Stimulated activated memory B cell treated with anti-CD40 and anti-IgM and Interleukin-4, amounts not matched to agents 10 μg/mL and 1 μg/mL and 100 μg/mL, for 72 hours (primary cell): ENCODE results near the gene MPRIP.

Source experiments
- ATAC-seq: fragments of 150-1000 bp; cut with Tn5 transposase; 2 replicates; pipeline ENCODE4 v1.10.0; 2021
- H3K27ac Mint-ChIP-seq: one replicate; pipeline ENCODE4 v1.8.0; 2022; ENCODE audit warnings: mild to moderate bottlenecking, mixed read lengths
- H3K27me3 Mint-ChIP-seq: one replicate; pipeline ENCODE4 v1.8.0; 2022; ENCODE audit warnings: mixed read lengths
- H3K36me3 Mint-ChIP-seq: one replicate; pipeline ENCODE4 v1.8.0; 2022; ENCODE audit warnings: mixed read lengths
- H3K4me1 Mint-ChIP-seq: one replicate; pipeline ENCODE4 v1.8.0; 2022; ENCODE audit warnings: mixed read lengths
- H3K4me3 Mint-ChIP-seq: one replicate; pipeline ENCODE4 v1.8.0; 2022; ENCODE audit warnings: mild to moderate bottlenecking, moderate library complexity, mixed read lengths
- H3K9me3 Mint-ChIP-seq: one replicate; pipeline ENCODE4 v1.8.0; 2022; ENCODE audit warnings: mixed read lengths

Gene MPRIP

DNA sequence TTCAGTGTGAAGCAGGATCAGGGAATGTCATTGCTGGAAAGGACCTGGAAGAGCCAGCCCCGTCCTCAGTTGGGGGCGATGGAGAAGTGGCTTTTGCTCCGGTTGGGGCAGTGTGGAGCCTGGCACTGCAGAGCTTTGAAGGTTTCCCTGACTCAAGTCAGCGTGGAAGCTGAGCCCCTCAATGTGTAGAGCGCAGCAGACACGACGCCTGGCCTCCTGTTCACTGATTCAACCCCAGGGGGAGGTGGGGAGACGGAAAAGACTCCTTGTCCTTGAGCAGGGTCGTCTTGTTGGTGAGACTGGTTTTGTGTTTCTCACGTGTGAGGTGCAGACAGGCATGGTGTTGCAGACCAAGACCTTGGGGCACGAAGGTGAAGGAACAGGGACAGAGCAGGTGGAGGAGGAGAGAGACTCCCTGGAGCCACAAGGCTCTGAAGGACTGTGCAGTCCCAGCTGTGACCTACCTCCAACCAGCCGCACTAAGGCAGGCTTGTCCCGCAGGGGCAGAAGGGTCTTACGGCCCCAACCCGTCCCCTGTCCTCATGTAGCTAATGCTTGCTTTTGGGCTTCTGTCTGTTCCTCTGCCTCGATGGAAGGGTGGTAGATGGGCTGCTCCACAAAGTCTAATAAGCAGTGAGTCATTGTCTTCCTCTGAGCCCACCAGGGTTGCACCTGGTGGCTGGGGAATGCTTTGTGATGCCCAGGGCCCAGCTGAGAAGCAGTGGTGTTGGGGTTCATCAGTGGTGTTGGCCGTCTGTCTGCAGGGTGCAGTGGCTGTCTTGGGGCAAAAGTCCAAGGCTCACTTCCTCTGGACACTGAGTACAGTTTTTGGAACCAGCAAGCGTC lies 47.8 kb downstream of the MPRIP start:
- Mint-ChIP-seq H3K4me3 (no peak overlapping the region), H3K36me3 (peaks cover 48% of the 10 kb centered on the region), H3K27ac (no peak overlapping the region), H3K27me3 (no peaks in the 10 kb centered on the region), H3K4me1 (peaks cover 65% of the 10 kb centered on the region), H3K9me3 (no peaks in the 10 kb centered on the region)
- no peak for ATAC-seq

- no peak for ATAC-seq
- Mint-ChIP-seq H3K27ac (no peak overlapping the region), H3K4me3 (no peak overlapping the region), H3K9me3 (no peaks in the 10 kb centered on the region), H3K27me3 (no peaks in the 10 kb centered on the region), H3K4me1 (peaks cover 72% of the 10 kb centered on the region), H3K36me3 (peaks cover 50% of the 10 kb centered on the region)
Measured at GRCh38 chr17:17090642-17091103, 48.4 kb downstream of the MPRIP start.

DNA sequence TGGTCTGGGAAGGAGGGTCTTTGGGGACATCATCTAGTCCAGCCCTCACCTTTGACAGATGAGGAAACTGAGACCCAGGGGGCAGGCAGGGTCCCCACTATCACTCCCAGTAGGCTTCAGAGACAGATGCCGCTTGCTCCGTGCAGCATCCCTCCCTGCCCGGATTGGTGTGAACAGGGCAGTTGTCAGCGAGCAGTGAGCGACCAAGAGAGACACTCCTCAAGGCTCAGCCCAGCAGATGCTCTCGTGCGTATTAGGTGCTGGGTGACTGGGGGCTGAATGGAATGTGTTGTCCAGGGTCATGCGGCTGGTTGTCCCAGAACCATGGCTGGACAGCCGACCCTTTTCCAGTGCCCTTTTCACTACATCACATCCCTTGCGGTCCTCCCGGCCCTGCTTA lies 49.0 kb downstream of the MPRIP start:
- Mint-ChIP-seq H3K9me3 (no peaks in the 10 kb centered on the region), H3K27ac (no peak overlapping the region), H3K4me1 (peaks cover 74% of the 10 kb centered on the region), H3K36me3 (peaks cover 50% of the 10 kb centered on the region), H3K27me3 (no peaks in the 10 kb centered on the region), H3K4me3 (no peak overlapping the region)
- ATAC-seq, result no peak

- no peaks in the 10 kb centered on the region for H3K27me3 Mint-ChIP-seq
- H3K4me1 Mint-ChIP-seq, result peaks cover 69% of the 10 kb centered on the region
- H3K36me3 Mint-ChIP-seq, result peaks cover 48% of the 10 kb centered on the region
- no peaks in the 10 kb centered on the region for H3K9me3 Mint-ChIP-seq
- no peak for ATAC-seq
- no peak overlapping the region for H3K4me3 Mint-ChIP-seq
- no peak overlapping the region for H3K27ac Mint-ChIP-seq
Measured at GRCh38 chr17:17091856-17092756, 49.8 kb downstream of the MPRIP start.

DNA sequence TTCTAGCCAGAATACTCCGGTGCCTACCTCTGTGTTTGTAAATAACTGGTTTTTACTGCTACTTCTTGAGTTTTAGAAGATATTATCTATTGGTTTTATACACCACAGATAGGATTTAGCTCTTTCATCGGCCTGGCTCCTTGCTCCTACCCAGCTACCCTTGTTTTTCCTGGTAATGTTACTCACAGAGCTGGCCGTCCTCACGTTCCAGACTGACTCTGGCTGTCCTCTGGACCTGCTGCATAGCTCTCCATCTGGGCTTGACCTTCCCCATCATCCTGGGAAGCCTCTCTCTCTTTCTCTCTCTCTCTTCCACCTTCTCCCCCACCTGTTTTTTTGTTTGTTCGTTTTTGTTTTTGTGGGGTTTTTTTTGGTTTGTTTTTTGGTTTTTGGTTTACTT lies 51.5 kb downstream of the MPRIP start:
- H3K4me1 Mint-ChIP-seq, result peaks cover 53% of the 10 kb centered on the region
- no peaks in the 10 kb centered on the region for H3K9me3 Mint-ChIP-seq
- H3K27me3 Mint-ChIP-seq, result no peaks in the 10 kb centered on the region
- peak overlapping the region; percentile 40 for H3K27ac Mint-ChIP-seq
- H3K36me3 Mint-ChIP-seq, result peaks cover 31% of the 10 kb centered on the region
- H3K4me3 Mint-ChIP-seq, result no peak overlapping the region
- ATAC-seq, result no peak

- H3K9me3 Mint-ChIP-seq, result no peaks in the 10 kb centered on the region
- no peak overlapping the region for H3K4me3 Mint-ChIP-seq
- no peaks in the 10 kb centered on the region for H3K27me3 Mint-ChIP-seq
- H3K4me1 Mint-ChIP-seq, result peaks cover 40% of the 10 kb centered on the region
- no peak overlapping the region for H3K27ac Mint-ChIP-seq
- ATAC-seq, result no peak
- H3K36me3 Mint-ChIP-seq, result peaks cover 22% of the 10 kb centered on the region
Measured at GRCh38 chr17:17096438-17097178, 54.4 kb downstream of the MPRIP start.

DNA sequence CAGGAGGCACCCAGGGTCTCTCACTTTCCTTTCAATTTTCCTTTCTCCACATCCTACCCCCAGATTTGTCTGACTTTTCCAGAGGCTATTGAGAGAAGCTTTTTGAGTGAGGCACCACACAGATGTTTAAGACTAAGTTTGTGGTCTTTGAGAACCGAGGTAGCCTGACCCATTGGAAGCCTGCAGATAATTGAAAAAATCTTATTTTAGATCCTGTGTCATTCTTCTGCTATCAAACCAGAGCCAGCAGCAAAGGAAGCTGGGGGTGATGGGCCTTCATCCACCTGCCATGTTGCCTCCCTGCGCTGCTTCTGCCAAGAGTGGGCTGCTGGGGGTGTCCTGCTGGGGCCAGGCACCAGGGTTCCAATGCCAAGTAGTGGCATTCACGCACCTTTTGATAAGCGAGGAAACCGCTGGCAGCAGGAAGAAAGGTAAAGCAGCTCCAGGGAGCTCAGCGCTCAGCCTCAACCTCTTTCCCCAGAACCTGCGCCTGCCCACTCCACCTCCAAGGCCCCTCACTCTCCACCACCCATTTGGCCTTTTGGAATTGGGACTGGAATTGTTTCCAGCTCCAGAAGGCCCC lies 55.6 kb downstream of the MPRIP start:
- no peak for ATAC-seq
- Mint-ChIP-seq H3K4me3 (no peak overlapping the region), H3K27me3 (no peaks in the 10 kb centered on the region), H3K36me3 (peaks cover 16% of the 10 kb centered on the region), H3K4me1 (peaks cover 30% of the 10 kb centered on the region), H3K27ac (no peak overlapping the region), H3K9me3 (no peaks in the 10 kb centered on the region)

- no peak for ATAC-seq
- Mint-ChIP-seq H3K27ac (no peak overlapping the region), H3K4me1 (peaks cover 28% of the 10 kb centered on the region), H3K27me3 (no peaks in the 10 kb centered on the region), H3K9me3 (no peaks in the 10 kb centered on the region), H3K4me3 (no peak overlapping the region), H3K36me3 (peaks cover 16% of the 10 kb centered on the region)
Measured at GRCh38 chr17:17098551-17099179, 56.4 kb downstream of the MPRIP start.

DNA sequence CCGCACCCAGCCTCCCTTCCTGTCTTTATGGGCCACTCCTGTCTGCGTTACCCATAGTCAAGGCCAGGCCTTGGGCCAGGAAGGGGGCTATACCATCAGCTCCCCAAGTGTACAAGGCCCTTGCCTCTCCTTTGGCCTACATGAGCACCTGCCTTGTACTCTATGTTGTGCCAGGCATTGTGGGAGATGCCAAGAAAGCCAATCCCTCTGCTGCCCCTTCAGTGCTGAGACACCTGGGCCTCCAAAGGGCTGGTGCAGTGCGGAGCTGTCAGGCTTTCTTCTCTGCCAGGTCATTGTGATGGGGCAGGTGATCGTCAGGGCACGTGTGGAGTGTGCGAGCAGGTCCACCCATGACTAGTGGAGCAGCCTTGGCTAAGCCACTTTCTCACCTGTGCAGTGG lies 59.9 kb downstream of the MPRIP start:
- H3K27ac Mint-ChIP-seq, result no peak overlapping the region

DNA sequence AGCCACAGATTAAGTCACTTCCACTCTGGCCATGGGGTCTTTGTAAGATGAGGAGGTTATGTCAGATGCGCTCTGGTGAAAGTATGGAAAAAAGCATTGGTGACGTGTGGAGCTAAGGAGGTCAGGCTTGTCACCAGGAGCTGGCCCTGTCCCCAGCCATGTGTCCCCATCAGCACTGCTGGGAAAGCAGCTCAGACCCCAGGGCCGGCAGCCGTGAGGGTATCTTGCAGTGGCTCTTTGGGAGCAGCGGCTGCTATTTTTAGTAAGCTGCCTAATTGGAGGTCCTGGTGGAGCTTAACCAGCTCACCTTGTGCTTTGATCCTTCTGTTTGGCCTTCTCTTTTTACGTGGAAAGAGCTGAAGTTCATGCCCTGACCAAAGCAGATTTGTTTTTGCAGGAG lies 60.9 kb downstream of the MPRIP start:
- Mint-ChIP-seq H3K4me1 (peaks cover 29% of the 10 kb centered on the region), H3K36me3 (no peaks in the 10 kb centered on the region), H3K9me3 (no peaks in the 10 kb centered on the region), H3K27ac (no peak overlapping the region), H3K4me3 (no peak overlapping the region), H3K27me3 (no peaks in the 10 kb centered on the region)
- ATAC-seq, result no peak

More for the DNA sequence above, 59.9 kb downstream of the MPRIP start:
- H3K4me3 Mint-ChIP-seq, result no peak overlapping the region
- H3K9me3 Mint-ChIP-seq, result no peaks in the 10 kb centered on the region
- H3K4me1 Mint-ChIP-seq, result peaks cover 20% of the 10 kb centered on the region
- no peak for ATAC-seq
- no peaks in the 10 kb centered on the region for H3K27me3 Mint-ChIP-seq
- H3K36me3 Mint-ChIP-seq, result no peaks in the 10 kb centered on the region

DNA sequence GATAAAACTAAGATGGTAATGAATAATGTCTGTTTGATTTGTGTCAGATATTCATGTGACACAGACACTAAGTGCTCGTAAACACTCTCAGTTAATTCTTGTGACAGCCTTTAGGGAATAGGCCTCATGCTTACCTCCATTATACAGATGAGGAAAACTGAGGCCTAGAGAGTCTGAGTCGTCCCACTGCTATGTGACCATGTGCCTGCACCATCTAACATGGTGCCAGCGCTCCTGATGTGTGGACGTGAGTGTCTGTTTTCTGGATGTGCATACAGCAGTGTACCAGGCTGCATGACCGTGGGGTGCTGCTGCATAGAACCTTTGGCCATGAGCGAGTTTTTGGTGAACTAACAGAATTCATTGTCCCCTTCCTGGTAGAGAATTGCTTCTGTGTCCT lies 61.8 kb downstream of the MPRIP start:
- Mint-ChIP-seq H3K27ac (no peak overlapping the region), H3K4me1 (peaks cover 38% of the 10 kb centered on the region), H3K36me3 (no peaks in the 10 kb centered on the region), H3K4me3 (no peak overlapping the region), H3K9me3 (no peaks in the 10 kb centered on the region), H3K27me3 (no peaks in the 10 kb centered on the region)
- no peak for ATAC-seq

- no peak overlapping the region for H3K4me3 Mint-ChIP-seq
- no peaks in the 10 kb centered on the region for H3K9me3 Mint-ChIP-seq
- ATAC-seq, result no peak
- no peaks in the 10 kb centered on the region for H3K36me3 Mint-ChIP-seq
- no peaks in the 10 kb centered on the region for H3K27me3 Mint-ChIP-seq
- peaks cover 43% of the 10 kb centered on the region for H3K4me1 Mint-ChIP-seq
- no peak overlapping the region for H3K27ac Mint-ChIP-seq
Measured at GRCh38 chr17:17104494-17104893, 62.2 kb downstream of the MPRIP start.

DNA sequence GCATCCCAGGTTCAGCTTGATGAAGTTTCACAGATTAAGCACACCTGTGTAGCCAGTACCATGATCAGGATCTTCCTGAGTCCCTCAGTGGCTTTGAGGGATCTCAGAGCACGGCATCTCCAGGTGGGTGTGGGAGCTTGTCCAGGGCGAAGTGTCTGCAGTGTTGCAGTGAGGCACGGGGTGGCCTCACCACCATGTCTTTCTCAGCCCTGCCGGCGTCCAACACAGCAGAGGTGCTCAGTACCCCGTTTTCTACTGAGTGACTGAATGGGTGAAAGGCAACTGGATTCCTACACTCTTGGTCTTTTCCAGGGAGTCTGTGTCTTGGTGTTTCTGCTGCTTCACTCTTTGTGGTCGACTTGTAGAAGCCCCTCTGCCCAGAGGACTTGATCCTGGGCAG lies 63.7 kb downstream of the MPRIP start:
- Mint-ChIP-seq H3K4me1 (peaks cover 58% of the 10 kb centered on the region), H3K27me3 (no peaks in the 10 kb centered on the region), H3K36me3 (peaks cover 5% of the 10 kb centered on the region), H3K27ac (no peak overlapping the region), H3K9me3 (no peaks in the 10 kb centered on the region), H3K4me3 (no peak overlapping the region)
- ATAC-seq, result no peak

DNA sequence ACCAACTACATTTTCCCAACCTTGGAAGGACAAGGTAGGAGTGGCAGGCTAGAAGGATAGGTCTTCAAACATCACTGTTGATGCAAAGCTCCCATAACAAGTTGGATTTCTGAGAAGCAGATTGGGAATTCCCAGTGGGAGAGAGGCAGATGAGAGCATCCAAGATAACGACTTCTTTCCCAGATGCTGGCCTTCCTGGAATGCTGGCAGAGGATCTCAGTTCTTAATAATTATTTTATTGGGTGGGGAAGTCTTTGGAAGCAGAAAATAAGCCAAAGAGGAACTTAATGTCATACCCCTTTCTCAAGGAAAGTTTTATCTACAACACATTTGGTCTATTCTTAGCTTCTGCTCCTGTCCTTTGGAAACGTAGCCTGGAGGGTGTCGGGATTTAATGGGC lies 64.5 kb downstream of the MPRIP start:
- Mint-ChIP-seq H3K4me1 (peaks cover 65% of the 10 kb centered on the region), H3K36me3 (peaks cover 5% of the 10 kb centered on the region), H3K27ac (peak overlapping the region; percentile 63), H3K9me3 (no peaks in the 10 kb centered on the region), H3K4me3 (no peak overlapping the region), H3K27me3 (no peaks in the 10 kb centered on the region)
- ATAC-seq, result no peak
